Measurements from ENCODE around the gene PUM1. TPM values are rescaled to one million over a fixed set of nuclear protein-coding genes. Genes with fewer than 3 reads are reported as not detected.

The PUM1 gene
- total RNA-seq, 1 experiment from 2014 or later, result 43.3 TPM

GRCh38 chr1:30929135-30929889 is 136.2 kb downstream of the PUM1 start:
- intact Hi-C loops (cut with micrococcal nuclease), result no loop called here
- H3K9ac ChIP-seq (ENCODE audit: low read length), result no peak overlapping the region
- H3F3A ChIP-seq (ENCODE audit: low read length, unreplicated experiment), result no peaks in the 10 kb centered on the region
- H3K4me3 ChIP-seq (ENCODE audit: low read length), result no peak overlapping the region
- H3K36me3 ChIP-seq (ENCODE audit: low read depth, low read length), result peaks cover 9% of the 10 kb centered on the region; the same call in 1 of the 2 replicates
- TF ChIP-seq CTCF (conservative IDR thresholded peaks at IDR 0.05; ENCODE audit: low read depth, low read length), result peak; percentile 78
- TF ChIP-seq EZH2 (IDR thresholded peaks at IDR 0.05; ENCODE audit: low read length, unreplicated experiment), result no peak
- H3K9me3 ChIP-seq (ENCODE audit: low read length), result no peaks in the 10 kb centered on the region
- H2AFZ ChIP-seq (ENCODE audit: low read length), result no peak overlapping the region
- no peaks in the 10 kb centered on the region; the same call in 1 of the 2 replicates for H4K20me1 ChIP-seq (ENCODE audit: low read length)
- CTCF ChIA-PET, result no interaction called here
- ATAC-seq, result peak; percentile 57
- H3K4me1 ChIP-seq (ENCODE audit: insufficient read depth, low read length), result peaks cover 7% of the 10 kb centered on the region; the same call in 1 of the 2 replicates
- POLR2A ChIA-PET (ENCODE audit: unreplicated experiment), result no interaction called here
- no peaks in the 10 kb centered on the region for H3K9me2 ChIP-seq (replicated peaks; ENCODE audit: low read length)
- no peak overlapping the region for H3K27ac ChIP-seq (ENCODE audit: low read length)
- H3K79me2 ChIP-seq (ENCODE audit: low read length), result no peaks in the 10 kb centered on the region
- BruUV-seq (replicated peaks), result TSS peak; percentile 20
- DNase-seq, result peak; percentile 63
- H3K4me2 ChIP-seq (ENCODE audit: low read length), result no peak overlapping the region
- no peaks in the 10 kb centered on the region for H3K27me3 ChIP-seq (ENCODE audit: low read length)

GRCh38 chr1:30928789-30929134 is 136.8 kb downstream of the PUM1 start:
- ChIA-PET POLR2A (ENCODE audit: unreplicated experiment) (no interaction called here), CTCF (interaction anchor here (0.6 kb wide), 1 partner anchor 210 kb away, joined by 5 read pairs; no protein-coding TSS in a partner anchor)
- BruUV-seq (replicated peaks), result no TSS peak
- Histone ChIP-seq H3K9me3 (ENCODE audit: low read length) (no peaks in the 10 kb centered on the region), H3K36me3 (ENCODE audit: low read depth, low read length) (peaks cover 8% of the 10 kb centered on the region; the same call in 1 of the 2 replicates), H3K27ac (ENCODE audit: low read length) (no peak overlapping the region), H3F3A (ENCODE audit: low read length, unreplicated experiment) (no peaks in the 10 kb centered on the region), H3K4me1 (ENCODE audit: insufficient read depth, low read length) (peaks cover 2% of the 10 kb centered on the region; the same call in 1 of the 2 replicates), H3K9ac (ENCODE audit: low read length) (no peak overlapping the region), H3K4me2 (ENCODE audit: low read length) (no peak overlapping the region), H4K20me1 (ENCODE audit: low read length) (no peaks in the 10 kb centered on the region; the same call in 1 of the 2 replicates), H2AFZ (ENCODE audit: low read length) (no peak overlapping the region), H3K4me3 (ENCODE audit: low read length) (no peak overlapping the region), H3K9me2 (replicated peaks; ENCODE audit: low read length) (no peaks in the 10 kb centered on the region), H3K27me3 (ENCODE audit: low read length) (no peaks in the 10 kb centered on the region), H3K79me2 (ENCODE audit: low read length) (no peaks in the 10 kb centered on the region)
- ATAC-seq, result no peak
- intact Hi-C loops (cut with micrococcal nuclease), result no loop called here
- DNase-seq, result no peak
- no peak for TF ChIP-seq CTCF (conservative IDR thresholded peaks at IDR 0.05; ENCODE audit: low read depth, low read length)
- no peak for TF ChIP-seq EZH2phosphoT487 (IDR thresholded peaks at IDR 0.05; ENCODE audit: borderline replicate concordance, low read length)
- no peak for TF ChIP-seq EZH2 (IDR thresholded peaks at IDR 0.05; ENCODE audit: low read length, unreplicated experiment)

- H4K20me1 ChIP-seq (ENCODE audit: low read length), result no peaks in the 10 kb centered on the region; the same call in 1 of the 2 replicates
- peaks cover 4% of the 10 kb centered on the region; the same call in 1 of the 2 replicates for H3K36me3 ChIP-seq (ENCODE audit: low read depth, low read length)
- no peaks in the 10 kb centered on the region for H3K9me2 ChIP-seq (replicated peaks; ENCODE audit: low read length)
- H3K4me2 ChIP-seq (ENCODE audit: low read length), result no peak overlapping the region
- no peak overlapping the region for H2AFZ ChIP-seq (ENCODE audit: low read length)
- no peaks in the 10 kb centered on the region for H3K4me1 ChIP-seq (ENCODE audit: insufficient read depth, low read length)
- no peaks in the 10 kb centered on the region for H3F3A ChIP-seq (ENCODE audit: low read length, unreplicated experiment)
- H3K9ac ChIP-seq (ENCODE audit: low read length), result no peak overlapping the region
- no peaks in the 10 kb centered on the region for H3K27me3 ChIP-seq (ENCODE audit: low read length)
- no peak overlapping the region for H3K4me3 ChIP-seq (ENCODE audit: low read length)
- TF ChIP-seq EZH2phosphoT487 (IDR thresholded peaks at IDR 0.05; ENCODE audit: borderline replicate concordance, low read length), result no peak
- no peak for TF ChIP-seq EZH2 (IDR thresholded peaks at IDR 0.05; ENCODE audit: low read length, unreplicated experiment)
- DNase-seq (no peak), ATAC-seq (no peak)
- no peaks in the 10 kb centered on the region for H3K9me3 ChIP-seq (ENCODE audit: low read length)
- H3K79me2 ChIP-seq (ENCODE audit: low read length), result no peaks in the 10 kb centered on the region
- no TSS peak for BruUV-seq (replicated peaks)
- intact Hi-C loops (cut with micrococcal nuclease), result no loop called here
- POLR2A ChIA-PET (ENCODE audit: unreplicated experiment), result no interaction called here
- CTCF ChIA-PET, result interaction anchor here (0.6 kb wide), 1 partner anchor 210 kb away, joined by 5 read pairs; no protein-coding TSS in a partner anchor
- no peak overlapping the region for H3K27ac ChIP-seq (ENCODE audit: low read length)
Measured at GRCh38 chr1:30928171-30928570, 137.3 kb downstream of the PUM1 start.
